Measurements from ENCODE around the gene MS4A1.
"Not testable (repeated sequence)": the region's sequence is repeated elsewhere in the genome, so short reads cannot be mapped to it uniquely, and the experiment has no call there.

Gene MS4A1

DNA sequence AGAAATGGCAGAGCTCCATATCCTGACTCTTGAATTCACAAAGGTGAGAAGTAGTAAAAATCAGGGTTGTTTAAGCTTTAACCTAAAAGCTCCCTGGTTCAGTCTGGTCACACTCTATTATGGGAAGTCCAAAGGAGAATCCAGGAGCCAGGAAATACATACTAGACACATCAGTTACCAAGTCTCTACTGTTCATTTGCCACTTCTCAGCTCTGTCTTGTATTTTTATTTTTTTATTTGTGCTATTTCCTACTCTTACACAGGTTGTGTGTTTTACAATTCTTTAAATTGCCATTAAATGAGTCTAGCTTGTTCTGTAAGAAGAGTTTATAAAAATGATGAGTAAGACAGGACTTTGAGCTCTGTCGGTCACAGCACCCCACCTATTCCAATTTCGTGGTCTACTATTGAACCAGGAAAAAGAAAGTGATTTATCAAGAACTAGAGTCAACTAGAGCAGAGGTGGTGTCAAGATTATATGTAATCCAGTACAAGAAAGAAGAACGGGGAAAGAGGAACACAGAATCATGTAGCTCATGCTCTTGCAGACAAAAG is 46.7 kb downstream of the MS4A1 start:
- no peak for DNase-seq (ENCODE audit: low spot score)

DNA sequence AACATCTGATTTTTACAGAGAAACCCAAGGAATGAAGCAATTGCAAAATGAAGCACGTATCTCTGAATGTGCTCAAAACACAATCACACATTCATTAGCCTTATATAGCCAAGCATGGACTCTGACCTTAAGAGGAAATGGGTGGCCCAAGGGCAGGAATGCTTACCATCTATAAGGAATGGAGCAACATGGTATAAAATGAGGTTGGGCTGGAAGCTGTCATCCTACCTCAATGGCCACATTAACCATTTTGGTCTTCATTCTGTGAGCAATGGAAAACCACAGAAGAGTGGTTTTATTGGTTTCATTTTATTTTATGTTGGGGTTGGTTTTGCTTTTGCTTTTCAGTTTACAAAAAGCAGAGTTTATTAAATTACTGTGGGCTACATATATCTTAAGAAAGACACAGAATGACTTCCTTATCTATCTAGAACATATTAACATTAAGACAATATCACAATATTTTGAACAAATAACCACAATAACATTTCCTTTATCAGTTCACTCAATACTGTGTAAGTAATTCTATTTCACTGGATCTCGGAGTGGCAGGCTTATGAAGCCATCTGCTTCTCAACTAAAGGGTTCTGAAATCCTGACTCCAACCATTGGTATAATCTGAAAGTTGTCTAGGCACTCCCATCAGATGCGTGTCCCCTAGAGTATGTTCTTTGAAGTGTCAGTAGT is 48.7 kb downstream of the MS4A1 start:
- no peak for DNase-seq (ENCODE audit: low spot score)

DNA sequence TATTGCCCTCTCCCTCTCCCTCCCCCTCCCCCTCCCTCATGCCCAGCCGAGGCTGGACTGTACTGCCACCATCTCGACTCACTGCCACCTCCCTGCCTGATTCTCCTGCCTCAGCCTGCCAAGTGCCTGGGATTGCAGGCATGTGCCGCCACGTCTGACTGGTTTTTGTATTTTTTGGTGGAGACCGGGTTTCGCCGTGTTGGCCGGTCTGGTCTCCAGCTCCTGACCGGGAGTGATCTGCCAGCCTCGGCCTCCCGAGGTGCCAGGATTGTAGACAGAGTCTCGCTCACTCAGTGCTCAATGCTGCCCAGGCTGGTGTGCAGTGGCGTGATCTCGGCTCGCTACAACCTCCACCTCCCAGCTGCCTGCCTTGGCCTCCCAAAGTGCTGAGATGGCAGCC is 54.0 kb downstream of the MS4A1 start:
- DNase-seq (ENCODE audit: low spot score): not testable (repeated sequence)

DNA sequence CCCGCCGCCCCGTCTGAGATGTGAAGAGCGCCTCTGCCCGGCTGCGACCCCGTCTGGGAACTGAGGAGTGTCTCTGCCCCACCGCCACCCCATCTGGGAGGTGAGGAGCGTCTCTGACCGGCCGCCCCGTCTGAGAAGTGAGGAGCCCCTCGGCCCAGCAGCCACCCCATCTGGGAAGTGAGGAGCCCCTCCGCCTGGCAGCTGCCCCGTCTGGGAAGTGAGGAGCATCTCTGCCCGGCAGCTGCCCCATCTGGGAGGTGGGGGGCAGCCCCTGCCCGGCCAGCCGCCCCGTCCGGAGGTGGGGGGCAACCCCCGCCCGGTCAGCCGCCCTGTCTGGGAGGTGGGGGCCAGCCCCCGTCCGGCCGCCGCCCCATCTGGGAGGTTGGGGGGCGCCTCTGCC is 54.6 kb downstream of the MS4A1 start:
- DNase-seq (ENCODE audit: low spot score): not testable (repeated sequence)

DNA sequence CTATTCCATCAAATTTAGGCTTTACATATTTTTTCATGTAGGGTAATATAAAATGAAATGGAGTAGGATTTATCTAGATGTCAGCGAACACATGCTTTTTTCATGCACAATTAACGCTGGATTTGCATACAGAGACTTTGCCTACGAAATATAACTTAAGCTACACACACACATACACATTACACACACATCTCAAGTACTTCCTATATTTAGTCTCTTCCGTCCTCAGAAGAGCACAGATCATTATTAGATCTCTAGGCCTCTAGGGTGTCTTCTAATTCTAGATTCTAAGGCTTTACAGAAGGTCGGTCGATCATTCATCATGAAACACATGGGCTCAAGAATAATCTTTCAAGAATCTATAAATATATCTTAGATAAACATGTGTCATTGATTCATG is 55.7 kb downstream of the MS4A1 start:
- DNase-seq (ENCODE audit: low spot score): no peak

DNA sequence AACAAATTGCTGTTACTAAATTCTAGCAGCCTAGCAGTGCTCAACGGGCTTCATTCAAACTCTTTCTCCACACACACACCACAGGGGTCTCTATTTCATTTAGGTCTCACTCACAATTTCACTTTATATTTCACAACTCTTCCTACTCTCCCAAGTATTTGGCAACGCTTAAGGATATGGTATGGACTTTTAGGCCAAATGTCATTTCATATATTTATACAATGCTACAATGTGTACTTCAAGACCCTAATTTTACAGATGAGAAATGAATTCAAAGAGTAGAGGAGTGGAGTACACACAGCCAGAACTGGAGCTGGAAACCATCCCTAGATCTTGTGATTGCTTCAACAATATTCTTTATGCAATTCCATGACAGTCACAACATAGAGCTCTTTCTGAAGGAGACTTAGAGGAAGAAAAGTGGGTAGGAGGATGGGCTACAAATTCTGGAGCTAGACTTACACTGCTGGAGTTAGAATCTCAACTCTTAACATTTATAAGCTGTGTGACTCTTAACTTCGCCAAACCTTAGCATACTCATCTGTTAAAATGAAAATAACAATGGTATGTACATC is 57.1 kb downstream of the MS4A1 start:
- no peak for DNase-seq (ENCODE audit: low spot score)

DNA sequence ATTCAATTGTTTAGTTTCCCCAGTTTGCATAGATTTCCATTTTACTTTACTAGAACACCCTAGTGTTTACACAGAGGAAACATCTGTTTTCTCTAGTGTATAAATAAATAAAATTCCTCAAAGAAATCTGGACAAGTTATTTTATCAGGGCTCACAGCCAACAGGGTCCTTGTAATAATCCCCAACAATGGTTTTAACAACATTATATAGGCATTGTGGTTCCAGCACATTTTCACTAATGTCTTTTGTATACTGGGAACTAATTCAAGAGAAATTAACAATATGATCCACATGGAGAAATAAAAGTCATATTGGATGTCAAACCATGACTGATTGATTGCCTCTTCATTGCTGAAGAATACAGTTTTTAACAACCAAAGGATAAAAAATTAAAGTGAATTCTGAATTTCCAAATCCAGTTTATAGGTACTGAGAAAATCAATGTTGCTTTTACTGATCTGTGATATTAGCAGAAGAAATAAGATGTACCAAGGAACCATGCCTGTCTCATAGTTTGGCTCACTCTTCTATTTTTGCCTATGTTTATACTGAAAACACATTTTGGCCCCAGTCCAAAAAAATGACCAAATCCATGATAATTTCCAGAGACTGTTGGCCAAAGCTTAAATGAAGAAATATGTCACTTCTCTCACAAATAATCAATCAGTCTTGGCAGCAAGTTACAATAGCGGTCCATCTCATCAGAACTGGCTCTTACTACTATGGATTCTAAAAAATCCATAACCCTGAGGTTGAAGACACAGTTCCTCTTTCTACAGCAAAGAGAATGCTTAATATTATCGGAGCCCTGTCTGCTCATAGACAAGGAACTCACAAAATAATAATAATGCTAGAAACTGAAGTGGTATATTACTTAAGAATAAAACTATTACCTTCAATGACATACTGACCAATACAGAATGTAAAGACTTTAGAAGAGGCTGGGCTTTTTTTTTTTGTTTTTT is 58.1 kb downstream of the MS4A1 start:
- DNase-seq (ENCODE audit: low spot score): no peak

DNA sequence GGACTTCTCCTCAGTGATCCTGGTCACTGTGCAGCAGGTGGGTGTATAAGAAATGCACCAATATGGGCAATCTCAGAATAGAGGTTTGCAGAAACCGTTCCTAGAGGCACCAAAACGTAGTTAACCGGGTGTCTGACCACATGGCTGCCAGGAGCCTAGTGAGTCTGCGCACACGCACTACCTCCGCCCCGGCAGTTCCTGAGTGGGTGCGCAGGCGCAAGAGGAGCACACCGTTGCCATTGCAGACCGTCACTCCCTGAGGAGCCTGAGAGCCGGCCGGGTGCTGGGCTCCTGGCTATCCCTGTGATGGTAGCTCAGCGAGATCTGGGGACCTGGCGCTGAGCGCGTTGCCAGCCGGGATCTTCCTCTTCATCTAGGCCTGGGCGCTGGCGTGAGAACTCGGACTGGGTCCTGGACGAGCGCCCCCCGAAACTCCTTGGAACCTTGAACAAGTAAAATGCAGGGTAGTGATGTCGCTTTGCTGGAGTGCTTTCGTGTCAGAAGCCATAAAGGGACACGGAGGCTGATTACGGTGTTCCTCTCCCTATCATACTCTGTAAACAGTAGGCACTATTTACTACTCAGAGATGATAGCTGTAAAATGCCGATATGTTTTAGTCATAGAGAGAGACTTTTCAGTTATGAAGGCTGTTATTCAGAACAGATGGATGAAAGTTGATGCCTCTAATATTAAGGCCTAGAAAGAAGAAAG is 59.7 kb downstream of the MS4A1 start, which contains the start of gene MS4A13:
MS4A13 (plus strand) TSS at position 249 of the 712 bp plus-strand sequence. CDS start 2,692 bp downstream, outside the sequence.
- DNase-seq (ENCODE audit: low spot score): no peak

Data from GM03348 (cell line).